ENCODE data around the gene CR2. TPM values are rescaled to one million over a fixed set of nuclear protein-coding genes. Genes with fewer than 3 reads are reported as not detected.

CR2 gene
- total RNA-seq, 3 donors from 2014 or later: 0.10 to 0.38 TPM; not detected in 1

DNA sequence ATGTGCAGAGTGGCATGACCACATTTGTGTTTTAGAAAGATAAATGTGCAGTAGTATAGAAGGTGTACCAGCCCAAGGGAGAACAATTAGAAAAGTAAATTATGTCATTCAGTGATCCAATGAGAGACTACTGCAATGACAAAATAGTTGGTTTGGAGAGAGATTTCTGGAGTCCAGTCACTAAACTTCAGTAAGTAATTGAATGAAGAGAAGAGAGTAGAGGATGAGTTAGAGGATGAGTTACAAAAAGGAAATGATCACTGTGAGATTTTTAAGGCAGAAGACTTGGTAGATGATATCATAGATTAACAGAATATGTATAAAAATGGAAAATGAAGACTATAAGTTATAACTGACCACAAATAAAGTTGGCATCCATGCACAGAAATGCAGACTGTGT, 8.4 kb downstream of the CR2 start:
- intact Hi-C loops (cut with DNase I, micrococcal nuclease): no loop called here
- no peak for TF ChIP-seq CTCF (IDR thresholded peaks at IDR 0.05)
- DNase-seq (no peak), ATAC-seq (no peak)
- H3K4me3 ChIP-seq: no peak overlapping the region
- no peaks in the 10 kb centered on the region for H3K9me3 ChIP-seq
- no peaks in the 10 kb centered on the region for H3K4me1 ChIP-seq (ENCODE audit: low read depth)
- H3K36me3 ChIP-seq (ENCODE audit: low read depth): no peaks in the 10 kb centered on the region

GRCh38 chr1:207463021-207463420, 8.9 kb downstream of the CR2 start:
- intact Hi-C loops (cut with DNase I, micrococcal nuclease): no loop called here
- H3K36me3 ChIP-seq (ENCODE audit: low read depth): no peaks in the 10 kb centered on the region
- DNase-seq (no peak), ATAC-seq (no peak)
- H3K4me1 ChIP-seq (ENCODE audit: low read depth): no peaks in the 10 kb centered on the region
- H3K4me3 ChIP-seq: no peak overlapping the region
- no peaks in the 10 kb centered on the region for H3K9me3 ChIP-seq
- no peak for TF ChIP-seq CTCF (IDR thresholded peaks at IDR 0.05)

GRCh38 chr1:207463571-207463970, 9.4 kb downstream of the CR2 start:
- no peak overlapping the region for H3K4me3 ChIP-seq
- intact Hi-C loops (cut with DNase I, micrococcal nuclease): no loop called here
- H3K36me3 ChIP-seq (ENCODE audit: low read depth): no peaks in the 10 kb centered on the region
- no peaks in the 10 kb centered on the region for H3K9me3 ChIP-seq
- no peak for TF ChIP-seq CTCF (IDR thresholded peaks at IDR 0.05)
- H3K4me1 ChIP-seq (ENCODE audit: low read depth): no peaks in the 10 kb centered on the region
- no peak for DNase-seq
- ATAC-seq: no peak

- no peak for TF ChIP-seq CTCF (IDR thresholded peaks at IDR 0.05)
- Histone ChIP-seq H3K9me3 (no peaks in the 10 kb centered on the region), H3K4me3 (no peak overlapping the region), H3K36me3 (ENCODE audit: low read depth) (no peaks in the 10 kb centered on the region), H3K4me1 (ENCODE audit: low read depth) (no peaks in the 10 kb centered on the region)
- ATAC-seq: no peak
- intact Hi-C loops (cut with DNase I, micrococcal nuclease): no loop called here
- no peak for DNase-seq
Measured at GRCh38 chr1:207470927-207471326, 16.8 kb downstream of the CR2 start.

- Histone ChIP-seq H3K4me1 (ENCODE audit: low read depth) (no peaks in the 10 kb centered on the region), H3K36me3 (ENCODE audit: low read depth) (no peaks in the 10 kb centered on the region), H3K4me3 (no peak overlapping the region), H3K9me3 (no peaks in the 10 kb centered on the region)
- intact Hi-C loops (cut with DNase I, micrococcal nuclease): no loop called here
- TF ChIP-seq CTCF (IDR thresholded peaks at IDR 0.05): no peak
- DNase-seq: no peak
- no peak for ATAC-seq
Measured at GRCh38 chr1:207474210-207474609, 20.1 kb downstream of the CR2 start.

GRCh38 chr1:207486198-207486597, 32.1 kb downstream of the CR2 start:
- no peak for TF ChIP-seq CTCF (IDR thresholded peaks at IDR 0.05)
- no peak overlapping the region for H3K4me3 ChIP-seq
- H3K36me3 ChIP-seq (ENCODE audit: low read depth): no peaks in the 10 kb centered on the region
- no peaks in the 10 kb centered on the region for H3K4me1 ChIP-seq (ENCODE audit: low read depth)
- ATAC-seq: no peak
- DNase-seq: no peak
- intact Hi-C loops (cut with DNase I, micrococcal nuclease): no loop called here
- no peaks in the 10 kb centered on the region for H3K9me3 ChIP-seq

All from mucosa of descending colon (tissue), 3 donors.